ENCODE results near the gene ADGRG6.

ADGRG6 gene

GRCh38 chr6:142374965-142375733 lies 73.3 kb downstream of the ADGRG6 start:
- DNase-seq (ENCODE audit: low read depth in 2 of 2), result no peak

DNA sequence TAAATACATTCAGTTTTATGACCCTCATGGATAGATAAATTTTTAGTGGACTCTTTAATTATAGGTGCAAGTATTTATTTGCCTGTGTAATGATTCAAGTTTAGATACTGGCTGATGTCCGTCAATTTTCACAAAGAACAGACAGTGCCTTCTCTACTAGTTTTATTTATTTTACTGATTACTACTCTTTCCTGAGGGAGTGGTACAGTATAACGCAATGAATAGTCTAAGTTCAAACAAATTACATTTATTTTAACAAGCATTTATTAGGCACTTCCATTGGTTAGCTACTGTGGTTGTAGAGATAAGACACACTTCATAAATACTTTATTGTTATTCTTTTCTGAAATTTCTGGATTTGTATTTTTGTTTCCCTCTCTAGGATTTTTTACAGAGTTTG lies 74.3 kb downstream of the ADGRG6 start:
- DNase-seq (ENCODE audit: low read depth in 2 of 2), result no peak

DNA sequence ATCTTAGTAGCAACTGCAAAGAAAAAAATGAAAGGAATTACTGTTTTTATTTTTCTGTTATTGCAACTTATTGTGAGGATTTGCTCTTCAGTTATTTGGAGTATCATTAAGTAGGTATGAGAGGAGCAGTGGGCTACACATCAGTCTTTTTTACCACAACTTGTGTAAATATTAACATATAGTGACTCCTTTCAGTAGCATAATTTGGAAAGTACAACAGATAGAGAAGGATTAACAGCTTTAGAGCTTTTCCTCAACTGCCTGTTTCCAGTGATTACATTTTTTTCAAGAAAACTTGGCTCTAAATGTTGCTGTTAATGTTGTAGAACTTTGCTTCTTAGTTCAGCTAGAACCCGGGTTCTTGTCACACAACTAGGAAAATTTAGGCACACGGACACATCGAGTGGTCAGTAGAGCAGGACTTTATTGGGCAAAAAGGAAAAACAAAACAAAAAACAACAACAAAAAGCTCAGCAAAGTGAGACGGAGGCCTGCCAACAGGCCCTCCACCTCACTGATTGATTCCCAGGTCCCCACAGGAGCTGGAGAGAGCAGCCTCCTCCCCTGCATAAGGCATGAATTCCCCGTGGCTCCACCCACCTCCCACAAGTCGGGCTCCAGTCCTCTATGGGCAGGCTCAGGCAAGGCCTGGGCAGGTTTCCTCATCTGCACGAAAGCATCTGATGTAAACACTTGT lies 75.1 kb downstream of the ADGRG6 start:
- no peak for DNase-seq (ENCODE audit: low read depth in 2 of 2)

DNA sequence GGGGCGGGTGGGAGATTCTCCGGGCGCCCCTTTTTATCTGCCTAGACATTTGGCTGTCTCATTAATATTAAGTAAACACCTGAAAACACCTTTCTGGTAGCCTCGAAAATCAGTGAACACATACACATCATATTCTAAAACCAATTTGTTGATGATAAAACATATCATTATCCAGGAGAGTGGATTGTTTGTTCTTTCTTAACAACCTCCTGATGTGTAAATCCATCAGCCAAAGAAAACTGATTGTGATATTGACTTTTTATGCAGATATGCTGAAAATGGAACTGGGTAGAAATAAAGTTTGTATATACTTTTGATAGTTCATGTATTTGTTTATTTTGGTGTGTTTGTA lies 75.7 kb downstream of the ADGRG6 start:
- no peak for DNase-seq (ENCODE audit: low read depth in 2 of 2)

- no peak for DNase-seq (ENCODE audit: low read depth in 2 of 2)
These were observed 76.5 kb downstream of the ADGRG6 start for GRCh38 chr6:142378138-142378875.

DNA sequence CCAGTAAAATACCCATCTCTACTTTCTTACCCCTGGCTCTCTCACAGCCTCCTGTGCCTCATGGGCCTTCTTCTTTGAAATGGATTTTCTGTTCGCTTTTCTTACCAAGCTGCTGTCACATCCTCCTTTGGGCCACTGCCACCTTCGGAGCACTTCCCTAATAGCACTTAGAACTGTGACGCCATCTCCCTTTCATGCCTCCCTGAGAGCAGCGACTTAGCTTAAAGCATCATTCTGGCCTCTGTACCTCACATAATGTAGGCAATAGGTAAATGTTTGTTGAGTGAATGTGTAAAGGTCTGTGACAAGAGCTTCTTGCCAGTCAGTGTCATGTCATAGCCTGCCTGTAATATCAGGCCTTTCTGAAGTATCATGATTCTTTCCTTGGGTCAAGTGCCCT lies 78.8 kb downstream of the ADGRG6 start:
- DNase-seq (ENCODE audit: low read depth in 2 of 2), result no peak

DNA sequence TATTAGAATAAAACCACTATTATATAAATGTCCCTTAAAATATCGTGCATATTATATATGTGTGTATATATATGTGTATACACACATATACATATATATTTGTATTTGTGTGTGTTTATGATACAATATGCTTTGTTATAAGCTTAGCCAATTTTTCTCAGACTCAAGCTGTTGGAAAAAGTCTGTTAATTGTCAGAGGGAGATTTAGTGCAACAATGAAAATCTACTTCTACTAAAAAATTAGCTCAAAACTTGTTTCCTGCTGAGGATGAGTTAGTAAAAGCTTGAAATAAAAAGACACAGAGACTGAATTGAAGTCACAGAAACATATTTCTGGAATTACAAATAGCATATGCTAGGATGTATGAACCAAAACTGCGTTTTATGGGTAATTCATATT lies 79.4 kb downstream of the ADGRG6 start:
- DNase-seq (ENCODE audit: low read depth in 2 of 2), result no peak

- DNase-seq (ENCODE audit: low read depth in 2 of 2), result no peak
These were observed 80.1 kb downstream of the ADGRG6 start for GRCh38 chr6:142381845-142382378.

GRCh38 chr6:142384519-142385254 lies 82.9 kb downstream of the ADGRG6 start:
- no peak for DNase-seq (ENCODE audit: low read depth in 2 of 2)

GRCh38 chr6:142385352-142385751 lies 83.5 kb downstream of the ADGRG6 start:
- DNase-seq (ENCODE audit: low read depth in 2 of 2), result no peak

DNA sequence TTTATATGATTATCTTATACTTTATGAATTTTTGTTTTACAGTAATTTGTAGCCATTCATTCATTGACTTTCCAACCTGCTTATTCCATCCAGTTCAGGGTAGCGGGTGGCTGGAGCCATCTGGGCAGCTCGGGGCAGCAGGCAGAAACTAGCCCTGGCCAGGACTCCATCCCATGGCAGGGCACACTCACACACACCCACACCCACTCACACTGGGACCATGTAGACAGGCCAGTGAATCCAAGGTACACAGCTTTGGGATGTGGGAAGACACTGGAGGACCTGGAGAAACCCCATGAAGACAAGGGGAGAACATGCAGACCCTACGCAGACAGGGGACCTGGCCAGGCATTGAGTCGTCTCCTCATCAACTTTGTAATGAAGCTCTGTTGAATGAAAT lies 84.8 kb downstream of the ADGRG6 start:
- DNase-seq (ENCODE audit: low read depth in 2 of 2), result no peak

DNA sequence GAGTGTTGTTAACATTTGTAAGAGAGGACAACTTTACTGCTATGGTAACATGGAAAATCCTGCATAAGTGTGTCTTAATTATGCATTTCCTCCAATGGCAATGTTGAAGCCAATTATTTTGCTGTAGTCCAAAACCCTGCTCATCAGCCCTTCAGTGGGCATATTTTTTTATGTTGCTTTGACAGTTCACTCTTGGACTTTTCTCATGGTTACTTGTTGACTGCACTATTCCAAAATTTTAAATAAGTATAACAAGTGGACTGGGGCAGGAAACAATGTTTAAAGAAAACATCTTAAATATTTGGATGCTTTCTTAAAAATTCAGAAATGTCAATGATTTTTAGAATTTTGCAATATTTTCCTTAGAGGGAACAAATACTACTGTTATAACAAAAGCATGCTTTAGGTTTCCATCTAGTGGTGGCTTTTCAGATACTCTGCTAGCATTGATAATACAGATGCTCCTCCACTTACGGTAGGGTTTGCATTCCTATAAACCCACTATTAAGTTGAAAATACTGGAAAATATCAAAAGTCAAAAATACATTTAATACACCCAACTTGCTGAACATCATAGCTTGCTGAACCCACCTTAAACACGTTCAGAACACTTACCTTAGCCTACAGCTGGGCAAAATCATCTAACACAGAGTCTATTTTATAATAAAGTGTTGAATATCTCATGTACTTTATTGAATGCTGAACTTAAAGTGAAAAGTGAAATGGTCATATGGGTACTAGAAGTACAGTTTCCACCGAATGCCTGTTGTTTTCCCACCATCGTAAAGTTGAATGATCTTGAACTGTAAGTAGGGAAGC lies 86.4 kb downstream of the ADGRG6 start:
- DNase-seq (ENCODE audit: low read depth in 2 of 2), result no peak

DNA sequence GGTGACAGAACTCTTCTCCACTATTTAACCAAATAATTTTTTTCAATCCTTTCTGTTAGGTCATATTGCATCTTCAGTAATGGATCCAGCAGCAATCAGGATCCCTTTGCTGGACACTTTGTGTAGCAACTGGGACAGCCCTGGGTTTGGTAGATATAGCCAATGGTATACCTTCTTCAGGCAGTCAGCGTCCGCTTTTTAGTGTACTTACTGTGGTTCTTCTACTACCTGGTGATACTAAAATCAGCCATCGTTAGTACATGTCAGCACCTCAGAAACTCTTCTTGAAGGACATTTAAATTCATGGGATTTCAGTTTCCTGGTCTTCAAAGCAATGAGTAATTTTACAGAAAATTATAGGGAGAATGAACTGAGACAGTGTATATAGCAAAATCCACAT lies 93.5 kb downstream of the ADGRG6 start:
- no peak for DNase-seq (ENCODE audit: low read depth in 2 of 2)

DNA sequence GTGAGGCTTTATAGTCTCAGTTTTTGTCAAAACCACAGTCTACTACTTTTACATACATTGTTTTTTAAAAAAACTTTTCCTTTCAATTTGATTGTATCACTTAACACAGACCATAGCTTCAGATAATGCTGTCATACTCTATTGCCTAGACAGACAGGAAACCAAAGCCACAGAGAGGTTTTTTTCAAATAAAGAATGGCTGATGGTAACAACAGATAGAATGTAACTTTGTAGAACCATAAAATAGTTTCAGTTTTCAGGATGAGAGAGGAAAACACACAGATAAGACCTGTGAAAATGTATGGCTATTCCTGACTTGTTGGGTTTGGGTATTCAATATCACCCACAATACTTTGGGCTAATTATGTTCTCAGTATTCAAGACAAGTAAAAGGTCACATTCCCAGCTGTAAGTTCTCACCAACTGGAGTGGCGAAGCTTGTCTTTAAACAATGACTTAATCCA lies 94.0 kb downstream of the ADGRG6 start:
- no peak for DNase-seq (ENCODE audit: low read depth in 2 of 2)

- DNase-seq (ENCODE audit: low read depth in 2 of 2), result no peak
These were observed 96.5 kb downstream of the ADGRG6 start for GRCh38 chr6:142398353-142398752.

GRCh38 chr6:142399739-142400138 lies 97.9 kb downstream of the ADGRG6 start:
- no peak for DNase-seq (ENCODE audit: low read depth in 2 of 2)

DNA sequence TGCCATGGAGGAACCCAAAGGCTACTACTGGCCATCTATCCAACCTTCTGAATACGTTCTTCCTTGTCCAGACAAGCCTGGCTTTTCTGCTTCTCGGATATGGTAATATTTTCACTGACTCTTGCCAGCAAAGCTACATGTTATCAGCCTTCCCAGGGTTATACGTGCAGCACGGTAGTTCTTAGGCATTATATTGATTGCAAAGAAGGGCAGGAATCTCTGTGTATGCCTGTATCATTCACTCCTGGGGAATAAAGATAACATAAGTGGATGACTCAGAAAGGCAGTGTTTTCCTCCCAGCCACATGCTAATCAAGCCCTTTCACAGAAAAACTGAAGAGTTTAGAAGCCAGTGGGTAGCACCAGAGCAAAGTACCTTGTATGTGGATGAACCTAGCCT lies 98.7 kb downstream of the ADGRG6 start:
- DNase-seq (ENCODE audit: low read depth in 2 of 2), result no peak

DNA sequence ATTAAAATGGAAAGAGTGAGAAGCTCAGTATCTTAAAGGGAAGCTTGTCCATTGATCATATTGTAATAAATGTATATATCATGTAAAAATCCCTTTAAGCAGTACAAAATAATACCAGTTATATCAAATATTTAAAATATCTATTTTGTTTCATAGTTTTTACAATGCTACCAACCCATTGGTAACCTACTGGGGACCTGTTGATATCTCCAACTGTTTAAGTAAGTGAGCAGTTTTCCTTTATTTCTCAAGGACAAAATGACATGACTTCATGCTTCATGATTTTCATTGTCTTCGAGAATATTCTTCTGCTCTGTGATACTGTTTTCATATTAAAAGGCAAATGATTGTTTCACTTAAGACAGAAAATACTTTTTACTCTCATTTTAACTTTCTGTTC lies 100.0 kb downstream of the ADGRG6 start:
- no peak for DNase-seq (ENCODE audit: low read depth in 2 of 2)

GRCh38 chr6:142404751-142405150 lies 102.9 kb downstream of the ADGRG6 start:
- no peak for DNase-seq (ENCODE audit: low read depth in 2 of 2)

DNA sequence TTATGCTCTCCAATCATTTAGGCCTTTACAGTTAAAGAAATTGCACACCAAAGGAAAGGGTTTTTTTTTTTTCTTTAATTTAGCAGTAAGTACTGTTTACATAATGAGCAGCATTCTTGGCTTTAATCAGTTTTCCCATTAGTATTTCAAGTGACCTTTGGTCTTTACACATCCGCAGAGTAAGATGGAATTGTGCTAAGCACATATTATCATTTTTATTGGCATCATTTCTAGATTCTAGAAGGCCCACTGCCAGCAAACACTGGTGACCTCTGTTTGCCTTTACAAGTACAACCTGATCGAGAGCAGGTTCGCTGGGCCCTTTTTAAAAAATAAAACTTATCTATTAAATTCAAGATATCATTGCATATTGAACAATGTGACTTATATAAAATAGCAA lies 104.3 kb downstream of the ADGRG6 start:
- no peak for DNase-seq (ENCODE audit: low read depth in 2 of 2)

GRCh38 chr6:142407685-142408273 lies 106.0 kb downstream of the ADGRG6 start:
- DNase-seq (ENCODE audit: low read depth in 2 of 2), result no peak
